ENCODE data around the gene NME4.
"Not testable (repeated sequence)": the region's sequence is repeated elsewhere in the genome, so short reads cannot be mapped to it uniquely, and the experiment has no call there.

The NME4 gene

DNA sequence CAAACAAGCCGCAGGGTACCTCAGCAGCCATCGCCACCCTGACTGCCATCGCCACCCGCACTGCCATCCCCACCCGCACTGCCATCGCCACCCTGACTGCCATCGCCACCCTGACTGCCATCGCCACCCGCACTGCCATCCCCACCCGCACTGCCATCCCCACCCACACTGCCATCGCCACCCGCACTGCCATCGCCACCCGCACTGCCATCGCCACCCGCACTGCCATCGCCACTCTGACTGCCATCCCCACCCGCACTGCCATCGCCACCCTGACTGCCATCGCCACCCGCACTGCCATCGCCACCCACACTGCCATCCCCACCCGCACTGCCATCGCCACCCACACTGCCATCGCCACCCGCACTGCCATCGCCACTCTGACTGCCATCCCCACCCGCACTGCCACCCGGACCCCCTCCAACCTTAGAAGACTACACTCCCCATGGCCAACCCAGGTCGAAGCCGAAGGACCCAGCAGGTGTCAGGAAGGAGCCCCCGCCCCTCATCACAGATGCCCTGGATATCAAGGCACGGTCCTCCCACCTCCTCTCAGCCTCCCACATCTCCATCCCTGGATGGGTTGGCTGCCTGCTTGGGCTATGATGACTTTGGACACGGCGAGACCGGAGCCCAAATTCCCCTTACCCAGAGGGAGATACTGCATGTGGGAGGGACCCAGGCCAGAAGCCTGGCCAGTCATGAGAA is 18.7 kb upstream of the NME4 start:
- DNase-seq, result not testable (repeated sequence)

DNA sequence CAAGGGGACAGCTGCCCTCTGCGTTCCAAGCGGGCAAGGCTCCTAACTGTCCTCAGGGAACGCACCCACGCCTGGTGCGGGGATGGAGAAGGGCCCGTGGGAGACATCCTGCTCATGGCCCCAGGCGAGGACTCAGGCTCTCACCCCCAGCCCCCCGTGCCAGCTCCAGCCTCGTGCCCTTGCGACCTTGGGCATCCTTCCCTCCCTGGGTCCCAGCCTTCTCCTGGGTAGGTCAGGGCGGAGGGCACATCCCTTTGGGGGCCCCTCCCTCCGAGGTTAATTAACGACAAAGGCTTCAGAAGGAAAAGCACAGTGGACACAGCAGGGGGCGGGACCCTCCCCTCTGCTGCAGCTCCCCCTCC is 18.2 kb upstream of the NME4 start:
- no peak for DNase-seq

DNA sequence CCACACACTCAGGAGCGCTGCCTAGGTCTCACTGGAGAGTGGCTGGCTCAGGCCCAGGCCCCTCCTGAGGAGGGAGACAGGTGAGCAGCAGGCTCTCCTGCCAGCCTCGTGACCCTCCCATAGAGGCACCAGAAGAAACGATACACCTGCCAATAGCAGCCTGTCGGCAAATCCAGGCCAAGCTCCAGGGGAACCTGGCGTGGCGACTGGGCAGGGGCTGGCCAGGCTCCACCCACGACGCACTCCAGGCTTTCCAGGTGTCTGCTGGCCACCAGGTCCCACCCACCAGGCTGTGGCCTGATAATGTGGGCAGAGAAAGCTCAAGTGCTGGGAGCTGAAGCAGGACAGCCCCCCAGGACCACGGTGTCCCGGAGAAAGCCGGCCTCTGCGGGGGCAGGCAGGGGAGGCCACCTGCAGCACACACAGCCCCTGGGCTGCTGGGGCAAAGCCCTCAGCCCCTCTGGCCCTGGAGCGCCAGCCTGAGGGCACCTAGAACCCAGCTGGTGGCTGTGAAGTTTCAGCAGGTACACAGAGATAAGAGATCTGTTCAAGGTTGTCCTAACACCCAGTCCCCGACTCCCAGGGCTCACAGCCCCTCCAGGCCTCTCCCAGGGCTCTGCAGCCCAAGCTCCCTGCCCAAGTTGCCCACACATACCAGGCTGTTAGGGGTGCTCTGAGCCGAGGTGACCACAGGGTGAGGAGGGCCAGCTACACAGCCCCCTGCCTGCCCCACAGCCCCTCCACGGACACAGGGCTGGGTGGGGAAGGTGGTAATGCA is 17.6 kb upstream of the NME4 start:
- no peak for DNase-seq

DNA sequence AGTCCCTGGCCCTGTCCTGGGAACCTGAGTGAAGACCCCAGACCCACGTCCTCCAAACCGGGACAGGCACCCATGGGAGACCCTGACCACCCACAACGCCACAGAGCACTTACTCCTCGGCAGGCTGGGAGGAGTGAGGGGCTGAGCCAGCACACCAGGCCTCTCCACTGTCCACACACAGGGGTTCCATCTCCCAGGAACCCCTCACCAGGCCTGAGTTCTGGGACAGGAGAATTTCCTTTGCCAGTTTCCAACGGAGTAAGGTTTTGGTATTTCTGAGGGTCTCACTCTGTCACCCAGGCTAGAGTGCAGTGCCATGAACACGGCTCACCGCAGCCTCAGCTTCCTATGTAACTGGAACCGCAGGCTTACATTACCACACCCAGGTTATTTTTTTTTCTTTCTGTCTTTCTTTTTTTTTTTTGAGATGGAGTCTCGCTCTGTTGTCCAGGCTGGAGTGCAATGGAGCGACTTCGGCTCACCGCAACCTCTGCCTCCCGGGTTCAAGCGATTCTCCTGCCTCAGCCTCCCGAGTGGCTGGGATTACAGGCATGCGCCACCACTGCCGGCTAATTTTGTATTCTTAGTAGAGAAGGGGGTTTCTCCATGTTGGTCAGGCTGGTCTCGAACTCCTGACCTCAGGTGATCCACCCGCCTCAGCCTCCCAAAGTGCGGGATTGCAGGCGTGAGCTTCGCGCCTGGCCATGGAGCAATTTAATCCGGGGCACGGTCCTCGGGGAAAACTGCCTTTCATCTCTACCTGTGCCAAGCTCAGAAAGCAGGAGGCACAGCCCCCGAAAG is 16.8 kb upstream of the NME4 start:
- no peak for DNase-seq

DNA sequence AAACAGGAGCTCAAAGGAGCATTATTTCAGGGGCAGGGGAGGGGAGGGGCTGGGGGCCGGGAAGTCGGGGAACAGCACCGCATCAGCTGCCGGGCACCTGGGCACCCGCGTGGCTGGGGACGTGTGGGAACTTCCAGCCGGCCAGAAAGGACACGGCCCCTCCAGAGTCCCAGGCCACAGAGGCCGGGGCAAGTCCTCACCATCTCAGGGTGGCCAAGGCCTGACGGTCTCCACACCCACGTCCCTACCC is 16.3 kb upstream of the NME4 start:
- DNase-seq, result no peak

DNA sequence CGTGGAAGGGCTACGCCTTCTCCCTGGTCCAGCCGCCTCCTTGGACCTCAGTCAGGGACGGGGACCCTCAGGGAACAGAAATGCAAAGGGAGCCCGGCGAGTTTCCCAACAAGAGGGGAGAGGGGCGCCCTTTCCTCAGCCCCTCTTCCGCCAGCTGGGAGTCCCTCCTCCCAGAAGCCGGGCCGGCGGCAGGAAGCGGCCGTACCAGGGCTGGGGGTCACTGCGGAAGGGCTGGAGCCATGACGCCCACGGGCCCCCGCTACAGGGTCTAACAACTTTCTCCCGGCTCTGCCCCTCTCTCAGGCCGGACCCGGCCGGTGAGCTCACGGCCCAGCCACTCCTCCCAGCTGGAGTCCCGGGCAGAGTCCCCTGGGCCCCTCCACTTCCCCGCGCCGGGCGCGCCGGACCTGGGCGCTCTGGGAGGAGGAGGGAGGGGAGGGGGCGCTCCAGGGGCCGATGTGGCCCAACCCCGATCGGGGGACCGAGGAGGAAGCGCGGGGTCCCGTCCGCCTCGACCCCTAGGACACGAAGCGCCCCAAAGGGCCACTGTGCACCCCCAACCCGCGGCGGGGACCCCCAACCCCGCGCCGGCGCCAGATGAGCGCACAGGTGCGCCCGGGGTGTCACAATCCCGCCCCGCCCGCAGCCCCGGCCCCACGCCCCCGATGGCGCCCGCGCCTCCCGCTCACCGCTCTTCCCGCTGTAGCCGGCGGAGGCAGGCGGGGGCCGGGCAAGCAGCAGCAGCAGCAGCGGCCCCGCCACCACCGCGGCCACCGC is 15.8 kb upstream of the NME4 start:
- no peak for DNase-seq

DNA sequence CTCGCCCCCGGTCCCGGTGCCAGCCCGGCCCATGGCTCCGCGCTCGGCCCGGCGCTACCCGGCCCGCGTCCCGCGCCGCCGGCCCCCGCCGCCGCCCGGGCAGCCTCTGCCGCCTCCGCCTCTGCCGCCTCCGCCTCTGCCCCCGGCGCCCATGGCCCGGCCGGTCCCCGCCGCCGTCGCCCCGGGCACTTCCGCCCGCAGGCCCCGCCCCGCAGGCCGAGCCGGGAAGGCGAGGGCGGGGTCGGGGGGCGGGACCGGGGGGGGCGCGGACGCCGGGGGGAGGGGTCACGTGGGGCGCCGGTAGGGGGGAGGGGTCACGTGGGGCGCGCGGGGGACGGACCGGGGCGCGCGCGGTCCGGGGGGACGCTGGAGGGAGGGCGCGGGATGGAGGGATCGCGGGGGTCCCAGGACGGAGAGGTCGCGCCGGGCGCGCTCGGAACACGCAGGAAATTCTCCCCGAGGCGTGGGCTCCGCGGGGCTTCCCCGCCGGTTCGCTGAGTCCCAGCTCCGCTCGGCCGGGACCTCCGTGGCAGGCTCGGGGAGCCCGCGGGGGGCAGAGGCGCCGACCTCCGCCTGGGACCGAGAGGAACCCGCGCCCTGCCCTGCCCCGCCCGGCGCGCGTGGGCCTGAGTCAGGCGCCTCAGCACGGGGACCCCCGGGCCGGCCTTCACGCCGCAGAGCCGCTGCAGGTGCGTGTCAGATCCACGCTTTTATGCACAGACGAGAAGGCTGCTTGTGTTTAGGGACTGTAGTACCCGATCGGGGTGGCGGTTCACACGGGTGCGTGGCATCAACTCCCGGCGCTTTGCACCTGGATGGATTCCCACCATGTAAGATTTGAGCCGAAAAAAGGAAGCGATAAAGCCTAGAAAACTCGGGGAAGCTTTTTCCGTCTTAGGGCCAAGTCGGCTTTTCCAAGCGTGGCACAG is 14.9 kb upstream of the NME4 start, which contains the start of gene PGAP6:
TSS of gene PGAP6 (minus strand) at position 190 of the 929 bp plus-strand sequence. CDS start at position 33, 157 bp downstream.
- DNase-seq, result peak; percentile 62

DNA sequence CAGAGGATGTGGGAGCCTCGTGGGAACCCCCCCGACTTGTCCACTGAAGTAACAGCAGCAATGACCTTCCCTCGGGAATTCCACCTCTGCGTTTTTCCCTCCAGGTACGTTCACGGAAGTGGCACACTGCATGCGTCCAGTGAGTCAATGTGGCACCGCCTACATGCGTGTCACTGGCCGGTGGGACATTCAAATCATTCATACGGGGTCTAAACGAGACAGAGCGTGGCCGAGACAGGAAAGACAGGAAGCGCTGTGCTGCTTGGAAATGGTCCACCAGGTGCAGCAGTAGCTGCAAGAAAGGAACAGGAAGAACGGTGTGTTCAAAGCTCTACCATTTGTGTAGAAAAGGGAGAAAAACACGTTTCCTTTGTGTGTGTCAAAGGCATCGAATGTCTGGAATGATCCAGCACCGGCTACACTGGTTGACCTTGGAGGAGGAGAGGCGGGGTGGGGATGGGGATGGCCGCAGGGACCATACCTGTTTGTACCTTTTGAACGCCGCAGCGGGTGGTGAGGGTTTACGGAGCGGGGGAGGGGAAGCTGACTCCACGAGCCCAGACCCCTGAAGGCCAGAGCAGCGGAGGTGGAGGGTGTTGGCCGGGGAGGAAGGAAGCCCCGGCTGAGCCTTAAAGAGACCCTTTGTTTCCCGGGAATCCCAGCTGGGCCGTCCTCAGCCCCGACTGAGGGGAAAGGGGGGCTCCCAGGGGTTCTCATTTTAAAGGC is 13.5 kb upstream of the NME4 start:
- DNase-seq, result no peak

DNA sequence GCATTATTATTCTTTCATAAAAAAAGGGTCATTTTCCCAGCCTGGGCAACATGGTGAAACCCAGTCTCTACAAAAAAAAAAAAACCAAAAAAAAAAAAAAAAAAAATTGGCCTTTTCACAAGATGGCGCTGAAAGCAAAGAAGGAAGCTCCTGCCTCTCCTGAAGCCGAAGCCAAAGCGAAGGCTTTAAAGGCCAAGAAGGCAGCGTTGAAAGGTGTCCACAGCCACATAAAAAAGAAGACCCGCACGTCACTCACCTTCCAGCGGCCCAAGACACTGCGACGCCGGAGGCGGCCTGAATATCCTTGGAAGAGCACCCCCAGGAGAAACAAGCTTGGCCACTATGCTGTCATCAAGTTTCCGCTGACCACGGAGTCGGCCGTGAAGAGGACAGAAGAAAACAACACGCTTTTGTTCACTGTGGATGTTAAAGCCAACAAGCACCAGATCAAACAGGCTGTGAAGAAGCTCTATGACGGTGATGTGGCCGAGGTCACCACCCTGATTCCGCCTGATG is 10.3 kb upstream of the NME4 start:
- DNase-seq, result no peak

DNA sequence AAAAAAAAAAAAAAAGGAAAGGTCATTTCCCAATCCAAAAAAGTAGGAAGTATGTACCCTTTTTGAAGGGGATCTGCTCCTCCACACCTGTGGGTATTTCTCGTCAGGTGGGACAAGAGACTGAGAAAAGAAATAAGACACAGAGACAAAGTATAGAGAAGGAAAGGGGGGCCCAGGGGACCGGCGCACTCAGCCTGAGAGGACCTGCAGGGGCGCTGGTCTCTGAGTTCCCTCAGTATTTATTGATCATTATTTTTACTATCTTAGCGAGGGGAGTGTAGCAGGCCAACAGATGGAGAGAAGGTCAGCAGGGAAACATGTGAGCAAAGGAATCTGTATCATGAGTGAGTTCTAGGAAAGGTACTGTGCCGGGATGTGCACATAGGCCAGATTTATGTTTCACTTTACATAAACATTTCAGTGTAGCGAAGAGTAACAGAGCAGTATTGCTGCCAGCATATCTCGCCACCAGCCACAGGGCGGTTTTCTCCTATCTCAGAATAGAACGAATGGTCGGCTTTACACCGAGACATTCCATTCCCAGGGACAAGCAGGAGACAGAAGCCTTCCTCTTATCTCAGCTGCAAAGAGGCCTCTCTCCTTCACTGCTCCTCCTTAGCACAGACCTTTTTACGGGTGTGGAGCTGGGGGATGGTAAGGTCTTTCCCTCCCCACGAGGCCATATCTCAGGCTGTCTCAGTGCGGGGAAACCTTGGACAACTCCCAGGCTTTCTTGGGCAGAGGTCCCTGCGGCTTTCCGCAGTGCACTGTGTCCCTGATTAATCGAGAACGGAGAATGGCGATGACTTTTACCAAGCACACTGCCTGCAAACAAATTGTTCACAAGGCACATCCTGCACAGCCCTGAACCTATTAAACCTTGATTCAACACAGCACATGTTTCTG is 9.0 kb upstream of the NME4 start:
- not testable (repeated sequence) for DNase-seq

DNA sequence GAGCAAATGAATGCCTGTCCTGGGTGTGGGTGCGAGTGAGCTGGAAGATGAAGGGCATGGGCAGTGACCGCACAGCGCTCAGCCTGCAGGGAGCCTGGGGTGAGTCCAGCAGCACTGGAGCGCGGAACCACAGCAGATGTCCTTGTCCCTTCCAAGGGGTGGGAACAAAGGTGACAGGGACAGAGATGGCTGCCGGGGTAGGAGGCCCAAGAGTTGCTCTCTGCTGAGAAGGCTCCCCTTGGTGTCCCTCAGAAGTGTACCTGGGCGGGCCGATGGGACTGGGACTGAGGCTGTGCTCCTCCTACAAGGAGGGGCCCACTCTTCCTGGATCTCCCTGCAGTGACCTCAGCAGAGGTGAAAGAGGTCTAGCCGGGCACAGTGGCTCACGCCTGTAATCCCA is 7.6 kb upstream of the NME4 start:
- DNase-seq, result no peak

DNA sequence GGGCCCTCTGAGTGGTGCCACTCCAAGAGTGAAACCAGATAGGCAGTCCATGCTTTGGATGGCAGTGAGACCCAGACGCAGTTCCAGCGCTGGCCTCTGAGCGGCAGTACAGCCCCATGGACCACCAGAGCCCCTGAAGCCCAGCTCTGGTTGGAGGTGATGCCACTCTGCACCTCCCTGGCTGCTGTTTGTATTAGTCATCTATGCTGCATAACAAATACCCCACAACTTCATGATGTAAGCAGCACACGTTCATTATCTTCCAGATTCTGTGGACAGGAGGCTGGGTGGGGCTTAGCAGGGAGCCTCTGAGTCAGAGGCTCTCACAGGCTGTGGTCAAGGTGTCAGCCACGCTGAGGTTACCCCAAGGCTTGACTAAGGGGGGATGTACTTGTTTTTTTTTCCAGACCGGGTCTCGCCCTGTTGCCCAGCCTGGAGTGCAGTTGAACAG is 5.1 kb upstream of the NME4 start:
- peak; percentile 83 for DNase-seq

DNA sequence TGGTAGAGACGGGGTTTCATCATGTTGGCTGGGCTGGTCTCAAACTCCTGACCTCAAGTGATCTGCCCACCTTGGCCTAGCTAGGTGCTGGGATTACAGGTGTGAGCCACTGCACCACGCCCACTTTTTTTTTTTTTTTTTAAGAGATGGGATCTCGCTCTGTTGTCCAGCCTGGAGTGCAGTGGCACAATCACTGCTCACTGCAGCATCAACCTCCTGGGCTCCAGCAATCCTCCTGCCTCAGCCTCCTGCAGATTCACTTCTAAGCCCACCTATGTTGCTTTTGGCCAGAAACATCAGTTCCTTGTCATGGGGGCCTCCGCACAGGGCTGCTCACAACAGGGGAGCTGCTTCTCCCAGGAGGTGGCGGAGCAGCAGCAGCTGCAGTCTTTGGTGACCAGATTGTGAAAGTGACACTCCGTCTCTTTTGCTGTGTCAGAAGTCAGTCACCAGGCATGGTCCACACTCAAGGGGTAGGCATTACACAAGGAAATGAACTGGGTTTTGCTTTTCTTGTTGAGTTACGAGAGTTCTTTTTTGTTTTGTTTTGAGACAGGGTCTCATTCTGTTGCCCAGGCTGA is 4.5 kb upstream of the NME4 start:
- no peak for DNase-seq

DNA sequence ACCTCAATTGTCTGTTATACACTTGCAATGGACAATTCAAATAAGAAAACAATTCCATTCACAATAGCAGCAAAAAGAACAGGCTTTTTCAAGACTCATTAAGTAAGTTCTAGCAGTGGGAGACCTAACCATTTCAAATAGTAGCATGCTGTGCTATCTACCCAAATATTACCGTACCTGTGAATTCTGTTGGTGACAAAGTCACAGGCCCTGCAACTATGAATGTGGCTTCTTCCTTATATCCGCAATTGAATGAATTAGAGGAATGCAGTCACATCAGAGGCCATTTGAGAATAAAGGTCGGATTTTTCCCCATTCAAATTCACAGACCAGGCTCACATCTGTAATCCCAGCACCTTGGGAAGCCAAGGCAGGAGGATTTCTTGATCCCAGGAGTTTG is 800 bp upstream of the NME4 start:
- DNase-seq, result no peak

DNA sequence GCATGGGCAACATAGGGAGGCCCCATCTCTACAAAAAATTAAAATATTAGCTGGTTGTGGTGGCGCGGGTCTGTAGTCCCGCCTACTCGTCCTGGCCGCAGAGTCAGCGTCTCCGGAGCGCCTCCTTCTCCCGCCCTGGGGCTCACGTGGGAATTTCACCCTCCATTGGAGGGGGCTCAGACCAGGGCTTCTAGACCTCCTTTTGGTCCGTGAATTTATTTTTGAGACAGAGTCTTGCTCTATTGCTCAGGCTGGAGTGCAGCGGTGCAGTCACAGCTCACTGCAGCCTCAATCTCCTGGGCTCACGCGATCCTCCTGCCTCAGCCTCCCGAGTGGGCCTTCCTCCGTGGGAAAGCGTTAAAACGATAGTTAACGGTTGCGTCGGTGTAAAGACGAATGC is 394 bp upstream of the NME4 start:
- DNase-seq, result peak; percentile 67

DNA sequence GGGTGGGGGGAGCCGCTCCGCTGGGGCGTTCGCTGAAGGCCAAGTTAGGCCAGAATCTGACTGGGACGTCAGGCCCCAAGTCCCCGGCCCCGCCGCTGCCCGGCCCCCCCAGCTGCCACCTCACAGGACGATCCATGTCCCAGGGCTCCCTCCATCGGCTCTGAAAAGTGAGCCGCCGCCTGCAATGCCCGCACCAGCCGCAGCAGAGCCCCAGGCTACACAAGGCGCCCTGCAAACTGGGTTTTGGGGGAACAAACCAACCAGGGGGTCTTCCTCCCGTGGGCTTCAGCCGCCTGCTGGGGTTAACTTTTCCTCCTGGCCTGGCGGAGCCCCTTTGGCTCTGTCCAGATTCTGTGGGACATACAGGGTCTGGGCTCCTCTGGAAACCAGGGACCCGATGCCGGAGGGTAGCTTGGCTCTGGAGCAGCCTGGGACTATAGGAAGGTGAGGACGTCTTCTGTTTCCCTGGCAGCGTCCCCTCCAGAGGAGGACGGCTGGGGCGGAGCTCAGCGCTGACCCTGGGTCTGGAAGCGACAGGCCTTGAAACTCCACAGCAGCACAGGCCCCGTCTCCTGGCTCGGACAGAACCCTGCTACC is 835 bp downstream of the NME4 start:
- DNase-seq, result peak; percentile 77

DNA sequence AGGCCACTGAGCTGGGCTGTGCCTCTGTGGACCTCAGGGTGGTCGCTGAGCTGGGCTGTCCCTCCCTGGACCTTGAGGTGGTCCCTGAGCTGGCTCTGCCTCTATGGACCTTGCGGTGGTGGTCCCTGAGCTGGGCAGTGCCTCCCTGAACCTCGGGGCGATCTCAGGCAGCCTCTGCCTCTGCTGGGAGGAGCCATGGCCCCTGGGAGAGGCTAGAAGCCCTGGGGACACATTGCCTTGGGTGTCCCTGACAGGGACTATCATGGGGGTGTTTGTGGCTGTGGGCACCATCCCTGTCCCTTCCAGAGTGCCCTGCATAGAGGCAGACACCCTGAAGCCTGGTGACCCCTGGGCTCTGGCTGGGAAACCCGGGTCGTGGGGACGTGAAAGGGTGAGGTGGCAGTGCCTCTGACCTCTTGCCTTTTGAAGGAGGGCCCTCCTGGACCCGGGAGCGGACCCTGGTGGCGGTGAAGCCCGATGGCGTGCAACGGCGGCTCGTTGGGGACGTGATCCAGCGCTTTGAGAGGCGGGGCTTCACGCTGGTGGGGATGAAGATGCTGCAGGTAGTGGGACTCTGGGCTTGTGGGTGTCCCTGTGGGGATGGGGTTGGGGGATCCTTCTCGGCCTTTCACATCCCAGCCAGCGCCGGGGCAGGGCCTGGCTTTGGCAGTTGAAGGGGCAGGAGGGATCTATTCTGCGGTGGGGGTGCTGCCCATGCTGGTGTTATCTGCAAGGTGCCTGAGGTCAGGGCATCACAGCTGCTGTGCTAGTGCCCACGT is 1.8 kb downstream of the NME4 start:
- no peak for DNase-seq

DNA sequence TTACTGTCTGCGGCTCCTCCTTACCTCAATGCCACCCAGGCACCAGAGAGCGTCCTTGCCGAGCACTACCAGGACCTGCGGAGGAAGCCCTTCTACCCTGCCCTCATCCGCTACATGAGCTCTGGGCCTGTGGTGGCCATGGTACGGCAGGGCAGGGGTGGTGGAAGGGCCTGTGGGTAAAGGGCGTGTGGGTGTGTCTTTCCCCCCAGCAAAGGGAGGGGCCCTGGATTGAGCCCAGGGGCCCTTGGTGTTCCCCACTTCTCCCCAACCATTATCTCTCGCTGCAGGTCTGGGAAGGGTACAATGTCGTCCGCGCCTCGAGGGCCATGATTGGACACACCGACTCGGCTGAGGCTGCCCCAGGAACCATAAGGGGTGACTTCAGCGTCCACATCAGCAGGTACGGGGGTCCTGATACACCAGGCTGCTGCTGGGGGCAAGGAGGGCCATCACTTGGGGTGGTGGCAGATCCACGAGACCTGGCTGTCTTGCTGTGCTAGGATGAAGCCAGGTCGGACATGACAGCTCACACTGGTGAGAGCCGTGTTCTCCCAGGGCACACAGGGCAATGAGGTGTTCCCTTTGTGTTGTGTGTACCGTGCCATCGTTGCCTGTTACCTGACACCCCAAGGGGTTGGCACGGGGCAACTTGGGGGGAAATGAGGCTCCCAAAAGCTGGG is 2.5 kb downstream of the NME4 start:
- no peak for DNase-seq
